Measurements from ENCODE around the gene CCDC71L.

The CCDC71L gene

GRCh38 chr7:106659166-106659962 lies 1.6 kb downstream of the CCDC71L start:
- Histone ChIP-seq H3K79me2 (ENCODE audit: insufficient read depth, low read depth) (no peaks in the 10 kb centered on the region; the same call in 1 of the 2 replicates), H3K27ac (peak overlapping the region; percentile 85), H3K4me3 (IDR thresholded peaks at IDR 0.05; ENCODE audit: insufficient read depth, low read depth, low read length) (no peak overlapping the region), H3K4me2 (peak overlapping the region; percentile 73), H4K20me1 (ENCODE audit: insufficient read depth) (no peaks in the 10 kb centered on the region), H3K9ac (peak overlapping the region; percentile 84), H3K36me3 (ENCODE audit: insufficient read depth) (no peaks in the 10 kb centered on the region), H2AFZ (ENCODE audit: low read depth) (peak overlapping the region; percentile 62), H3K27me3 (ENCODE audit: insufficient read depth, low read depth) (no peaks in the 10 kb centered on the region), H3K4me1 (ENCODE audit: low read depth, poor library complexity, severe bottlenecking) (peaks cover 25% of the 10 kb centered on the region)
- TF ChIP-seq CTCF (conservative IDR thresholded peaks at IDR 0.05; ENCODE audit: low read depth, low read length) = no peak

GRCh38 chr7:106658316-106659165 lies 2.4 kb downstream of the CCDC71L start:
- no peak for TF ChIP-seq CTCF (conservative IDR thresholded peaks at IDR 0.05; ENCODE audit: low read depth, low read length)
- H3K9ac ChIP-seq = no peak overlapping the region; the same call in 1 of the 2 replicates
- no peaks in the 10 kb centered on the region for H3K36me3 ChIP-seq (ENCODE audit: insufficient read depth)
- H2AFZ ChIP-seq (ENCODE audit: low read depth) = no peak overlapping the region
- H3K27ac ChIP-seq = peak overlapping the region; percentile 85; the same call in 1 of the 2 replicates
- H3K79me2 ChIP-seq (ENCODE audit: insufficient read depth, low read depth) = no peaks in the 10 kb centered on the region; the same call in 1 of the 2 replicates
- no peak overlapping the region for H3K4me3 ChIP-seq (IDR thresholded peaks at IDR 0.05; ENCODE audit: insufficient read depth, low read depth, low read length)
- peaks cover 25% of the 10 kb centered on the region for H3K4me1 ChIP-seq (ENCODE audit: low read depth, poor library complexity, severe bottlenecking)
- peak overlapping the region; percentile 73 for H3K4me2 ChIP-seq
- no peaks in the 10 kb centered on the region for H3K27me3 ChIP-seq (ENCODE audit: insufficient read depth, low read depth)
- no peaks in the 10 kb centered on the region for H4K20me1 ChIP-seq (ENCODE audit: insufficient read depth)

GRCh38 chr7:106657085-106657991 lies 3.6 kb downstream of the CCDC71L start:
- no peaks in the 10 kb centered on the region for H3K36me3 ChIP-seq (ENCODE audit: insufficient read depth)
- no peaks in the 10 kb centered on the region; the same call in 1 of the 2 replicates for H3K79me2 ChIP-seq (ENCODE audit: insufficient read depth, low read depth)
- no peak for TF ChIP-seq CTCF (conservative IDR thresholded peaks at IDR 0.05; ENCODE audit: low read depth, low read length)
- no peak overlapping the region for H2AFZ ChIP-seq (ENCODE audit: low read depth)
- no peak overlapping the region for H3K9ac ChIP-seq
- H3K27ac ChIP-seq = no peak overlapping the region
- H3K27me3 ChIP-seq (ENCODE audit: insufficient read depth, low read depth) = no peaks in the 10 kb centered on the region
- no peak overlapping the region for H3K4me3 ChIP-seq (IDR thresholded peaks at IDR 0.05; ENCODE audit: insufficient read depth, low read depth, low read length)
- peaks cover 25% of the 10 kb centered on the region for H3K4me1 ChIP-seq (ENCODE audit: low read depth, poor library complexity, severe bottlenecking)
- no peaks in the 10 kb centered on the region for H4K20me1 ChIP-seq (ENCODE audit: insufficient read depth)
- no peak overlapping the region; the same call in 1 of the 2 replicates for H3K4me2 ChIP-seq
